HCT116 (cell line): ENCODE results near the gene MN1. TPM values are rescaled to one million over a fixed set of nuclear protein-coding genes. Genes with fewer than 3 reads are reported as not detected.

Experiments used
- ATAC-seq: fragments of 200-7000 bp; cut with Tn5 transposase; 2 replicates; pipeline ENCODE4 v1.9.1; 2020; ENCODE audit warnings: mild to moderate bottlenecking, moderate library complexity
- BruUV-seq: library from RNA; stranded (reverse); fragments of 400-500 nt; replicated peaks from 2 replicates; lab custom pipeline; 2021; lab: Mats Ljungman, UMichigan
- CTCF ChIA-PET: fragments of 300-600 bp; sonication (Branson Sonifier 250); formaldehyde crosslinking; loops from one replicate; lab custom pipeline; 2021; ENCODE audit warnings: antibody characterized with exemption; lab: Charles Lee
- POLR2A ChIA-PET: fragments of 300-600, 350-600 bp; sonication (Branson Sonifier 250); formaldehyde crosslinking; loops from one replicate; lab custom pipeline; 2021; ENCODE audit warnings: antibody characterized with exemption; lab: Charles Lee
- RAD21 ChIA-PET, 2 experiments: fragments of 300-600 bp; sonication (Branson Sonifier 250); formaldehyde crosslinking; loops; one replicate each; lab custom pipeline; 2023; ENCODE audit warnings: low total read pairs in 2 of 2; ENCODE audit not compliant: uncharacterized antibody in 2 of 2, unreplicated experiment in 2 of 2, low non-redundant PET in 1 of 2; lab: Charles Lee
- DNase-seq: peaks from one replicate; pipeline ENCODE4 v3.0.0-alpha.2; 2010; ENCODE audit warnings: low read depth, low spot score
- H2AFZ ChIP-seq: fragments of 200-600 bp; shearing (Covaris generic), sonication (generic); 2 replicates; pipeline ENCODE4 v1.6.1; 2017; ENCODE audit warnings: low read depth, mixed run types, mixed read lengths, antibody characterized with exemption, low read length; ENCODE audit not compliant: poor library complexity, severe bottlenecking
- H3K27ac ChIP-seq: 2 replicates; pipeline ENCODE4 v1.5.1; 2012; ENCODE audit warnings: low read depth, low read length
- H3K27me3 ChIP-seq: fragments of 200-600 bp; sonication (generic); 2 replicates; pipeline ENCODE4 v1.6.1; 2016; ENCODE audit warnings: mixed run types, low read length, mixed read lengths; ENCODE audit not compliant: insufficient read depth
- H3K36me3 ChIP-seq, 2 experiments: fragments of 200-500 bp in 1 of 2; fragments of 200-600 bp in 1 of 2; sonication (Bioruptor generic) in 1 of 2; sonication (generic) in 1 of 2; 2 replicates each; pipeline versions ENCODE4 v1.5.1 to v1.6.1; 2014 to 2016; ENCODE audit warnings: low read length in 2 of 2, inconsistent platforms in 1 of 2, mixed read lengths in 1 of 2, mixed run types in 1 of 2; ENCODE audit not compliant: insufficient read depth in 2 of 2, control insufficient read depth in 1 of 2
- H3K4me1 ChIP-seq, 2 experiments: fragments of 200-600 bp in 1 of 2; sonication (generic) in 1 of 2; 2 replicates each; pipeline versions ENCODE4 v1.5.1 to v1.6.1; 2012 to 2017; ENCODE audit warnings: low read length in 2 of 2, inconsistent platforms in 1 of 2, mild to moderate bottlenecking in 1 of 2, mixed read lengths in 1 of 2, mixed run types in 1 of 2, moderate library complexity in 1 of 2; ENCODE audit not compliant: insufficient read depth in 2 of 2, control insufficient read depth in 1 of 2
- H3K4me2 ChIP-seq: fragments of 200-600 bp; sonication (generic); 2 replicates; pipeline ENCODE4 v1.6.1; 2017; ENCODE audit warnings: mixed run types, low read length, mixed read lengths
- H3K4me3 ChIP-seq, 2 experiments: fragments of 200-600 bp in 1 of 2; sonication (generic) in 1 of 2; replicated peaks in 1 of 2; 2 replicates each; pipeline ENCODE4 v1.5.1; 2011 to 2016; ENCODE audit warnings: low read length in 2 of 2, control low read depth in 1 of 2, low read depth in 1 of 2, mild to moderate bottlenecking in 1 of 2, mixed read lengths in 1 of 2, mixed run types in 1 of 2
- H3K79me2 ChIP-seq: fragments of 200-600 bp; sonication (generic); 2 replicates; pipeline ENCODE4 v1.6.1; 2017; ENCODE audit warnings: mild to moderate bottlenecking, mixed run types, low read length, moderate library complexity, mixed read lengths; ENCODE audit not compliant: insufficient read depth
- H3K9ac ChIP-seq: fragments of 200-600 bp; sonication (generic); 2 replicates; pipeline ENCODE4 v1.6.1; 2016; ENCODE audit warnings: low read length, mixed read lengths
- H3K9me2 ChIP-seq: fragments of 200-600 bp; sonication (generic), shearing (Covaris generic); 2 replicates; pipeline ENCODE4 v1.6.1; 2017; ENCODE audit warnings: mixed run types, mild to moderate bottlenecking, moderate library complexity; ENCODE audit not compliant: insufficient read depth
- H3K9me3 ChIP-seq, 2 experiments: fragments of 200-500 bp in 1 of 2; fragments of 200-600 bp in 1 of 2; sonication (Bioruptor generic) in 1 of 2; sonication (generic) in 1 of 2; 2 replicates each; pipeline ENCODE4 v1.6.1; 2014 to 2017; ENCODE audit warnings: low read length in 2 of 2, mixed read lengths in 2 of 2, inconsistent platforms in 1 of 2, low read depth in 1 of 2, mild to moderate bottlenecking in 1 of 2, mixed run types in 1 of 2, moderate library complexity in 1 of 2; ENCODE audit not compliant: control insufficient read depth in 1 of 2, insufficient read depth in 1 of 2
- H4K20me1 ChIP-seq: fragments of 200-600 bp; sonication (generic), shearing (Covaris generic); 2 replicates; pipeline ENCODE4 v1.6.1; 2017; ENCODE audit warnings: mixed run types, mild to moderate bottlenecking, moderate library complexity; ENCODE audit not compliant: insufficient read depth
- EGR1 ChIP-seq: IDR thresholded peaks from 2 replicates; pipeline ENCODE4 v1.6.1; 2012; ENCODE audit warnings: low read depth
- ELF1 ChIP-seq: IDR thresholded peaks from 2 replicates; pipeline ENCODE4 v1.6.1; 2012; ENCODE audit warnings: low read depth, borderline replicate concordance
- EZH2phosphoT487 ChIP-seq: fragments of 200-600 bp; IDR thresholded peaks from 2 replicates; pipeline ENCODE4 v1.6.1; 2018; ENCODE audit warnings: antibody characterized with exemption, borderline replicate concordance
- FOSL1 ChIP-seq: IDR thresholded peaks from 2 replicates; pipeline ENCODE4 v1.6.1; 2012; ENCODE audit warnings: low read depth
- JUND ChIP-seq: IDR thresholded peaks from 2 replicates; pipeline ENCODE4 v1.6.1; 2012
- POLR2A ChIP-seq: IDR thresholded peaks from 2 replicates; pipeline ENCODE4 v1.7.0; 2011; ENCODE audit warnings: borderline replicate concordance; ENCODE audit not compliant: insufficient read depth, insufficient read length; ENCODE audit errors: extremely low read depth
- SIN3A ChIP-seq: IDR thresholded peaks from 2 replicates; pipeline ENCODE4 v1.6.1; 2012; ENCODE audit warnings: low read depth
- SRF ChIP-seq: IDR thresholded peaks from 2 replicates; pipeline ENCODE4 v1.6.1; 2012; ENCODE audit warnings: low read depth
- TCF7L2 ChIP-seq: IDR thresholded peaks from 2 replicates; pipeline ENCODE4 v1.7.0; 2011; ENCODE audit warnings: borderline replicate concordance, inconsistent platforms; ENCODE audit not compliant: insufficient read depth, insufficient read length; ENCODE audit errors: extremely low read depth
- YY1 ChIP-seq: IDR thresholded peaks from 2 replicates; pipeline ENCODE4 v1.6.1; 2011; ENCODE audit warnings: low read length, low read depth, moderate library complexity, mild to moderate bottlenecking; ENCODE audit not compliant: insufficient replicate concordance; ENCODE audit errors: extremely low read depth
- ZFX ChIP-seq: fragments of 450-650 bp; IDR thresholded peaks from 2 replicates; pipeline ENCODE4 v1.6.1; 2017
- intact Hi-C: fragments of 100-400 bp; cut with micrococcal nuclease; formaldehyde crosslinking; loops from 2 replicates; pipeline ENCODE4 v1.10.0; 2022
- total RNA-seq: library from RNA; stranded (reverse); gene quantifications from one replicate; pipeline ENCODE4 v1.2.1, GENCODE V29; 2021; ENCODE audit not compliant: unreplicated experiment
- TF ChIP-seq, protein P1 (sequence below): IDR thresholded peaks from 2 replicates; pipeline ENCODE4 v1.6.1; 2011; ENCODE audit warnings: mild to moderate bottlenecking, low read length, moderate library complexity; ENCODE audit not compliant: insufficient replicate concordance; ENCODE audit errors: extremely low read depth
- TF ChIP-seq, protein P2 (sequence below): IDR thresholded peaks from 2 replicates; pipeline ENCODE4 v1.6.1; 2012; ENCODE audit warnings: low read depth
- TF ChIP-seq, protein P3 (sequence below), 3 experiments: fragments of 200-600 bp in 1 of 3; sonication (generic) in 1 of 3; IDR thresholded peaks in 2 of 3; conservative IDR thresholded peaks in 1 of 3; 2 replicates each; pipeline ENCODE4 v1.5.1; 2012 to 2017; ENCODE audit warnings: low read depth in 2 of 3, low read length in 2 of 3, antibody characterized with exemption in 1 of 3, borderline replicate concordance in 1 of 3, control low read depth in 1 of 3, mild to moderate bottlenecking in 1 of 3, mixed read lengths in 1 of 3, mixed run types in 1 of 3, moderate library complexity in 1 of 3; ENCODE audit not compliant: insufficient read depth in 1 of 3

Gene MN1
- total RNA-seq, 1 experiment from 2014 or later: 2.9 TPM

DNA sequence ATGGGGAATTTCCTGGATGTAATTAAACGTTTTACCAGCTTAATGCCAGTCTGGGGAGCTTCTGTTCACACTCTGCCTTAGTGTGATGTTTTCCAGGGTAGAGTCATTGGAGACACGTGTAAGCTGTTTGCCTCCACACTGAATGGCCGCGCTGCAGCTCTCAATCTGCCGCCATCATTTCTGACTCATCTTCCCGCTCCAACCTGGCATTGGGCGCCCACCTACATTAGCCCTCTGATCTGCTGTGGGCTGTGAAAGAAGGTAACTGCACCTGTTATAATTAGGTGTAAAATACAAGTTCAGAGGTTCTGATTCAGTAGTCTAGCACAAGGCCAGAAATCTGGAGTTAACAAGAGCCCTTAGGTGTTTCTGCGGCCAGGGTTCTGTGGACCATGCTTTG, 54.6 kb downstream of the MN1 start:
- H3K4me1 ChIP-seq: no peaks in the 10 kb centered on the region; a peak in 1 of 4 replicates
- no TSS peak for BruUV-seq
- H3K4me2 ChIP-seq: no peak overlapping the region
- H3K36me3 ChIP-seq: no peaks in the 10 kb centered on the region; a peak in 1 of 4 replicates
- H3K27me3 ChIP-seq: peaks cover 5% of the 10 kb centered on the region; the same call in 1 of the 2 replicates
- H3K9me2 ChIP-seq: no peaks in the 10 kb centered on the region
- TF ChIP-seq TCF7L2: no peak
- TF ChIP-seq JUND: no peak
- TF ChIP-seq EGR1: no peak
- TF ChIP-seq ELF1: no peak
- no peak for TF ChIP-seq SIN3A
- TF ChIP-seq, protein P1, sequence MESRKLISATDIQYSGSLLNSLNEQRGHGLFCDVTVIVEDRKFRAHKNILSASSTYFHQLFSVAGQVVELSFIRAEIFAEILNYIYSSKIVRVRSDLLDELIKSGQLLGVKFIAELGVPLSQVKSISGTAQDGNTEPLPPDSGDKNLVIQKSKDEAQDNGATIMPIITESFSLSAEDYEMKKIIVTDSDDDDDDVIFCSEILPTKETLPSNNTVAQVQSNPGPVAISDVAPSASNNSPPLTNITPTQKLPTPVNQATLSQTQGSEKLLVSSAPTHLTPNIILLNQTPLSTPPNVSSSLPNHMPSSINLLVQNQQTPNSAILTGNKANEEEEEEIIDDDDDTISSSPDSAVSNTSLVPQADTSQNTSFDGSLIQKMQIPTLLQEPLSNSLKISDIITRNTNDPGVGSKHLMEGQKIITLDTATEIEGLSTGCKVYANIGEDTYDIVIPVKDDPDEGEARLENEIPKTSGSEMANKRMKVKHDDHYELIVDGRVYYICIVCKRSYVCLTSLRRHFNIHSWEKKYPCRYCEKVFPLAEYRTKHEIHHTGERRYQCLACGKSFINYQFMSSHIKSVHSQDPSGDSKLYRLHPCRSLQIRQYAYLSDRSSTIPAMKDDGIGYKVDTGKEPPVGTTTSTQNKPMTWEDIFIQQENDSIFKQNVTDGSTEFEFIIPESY: no peak
- no peak for TF ChIP-seq SRF
- no peak for TF ChIP-seq ZFX
- no peak for TF ChIP-seq POLR2A
- no peak for TF ChIP-seq FOSL1
- no peak for TF ChIP-seq YY1
- TF ChIP-seq, protein P2, sequence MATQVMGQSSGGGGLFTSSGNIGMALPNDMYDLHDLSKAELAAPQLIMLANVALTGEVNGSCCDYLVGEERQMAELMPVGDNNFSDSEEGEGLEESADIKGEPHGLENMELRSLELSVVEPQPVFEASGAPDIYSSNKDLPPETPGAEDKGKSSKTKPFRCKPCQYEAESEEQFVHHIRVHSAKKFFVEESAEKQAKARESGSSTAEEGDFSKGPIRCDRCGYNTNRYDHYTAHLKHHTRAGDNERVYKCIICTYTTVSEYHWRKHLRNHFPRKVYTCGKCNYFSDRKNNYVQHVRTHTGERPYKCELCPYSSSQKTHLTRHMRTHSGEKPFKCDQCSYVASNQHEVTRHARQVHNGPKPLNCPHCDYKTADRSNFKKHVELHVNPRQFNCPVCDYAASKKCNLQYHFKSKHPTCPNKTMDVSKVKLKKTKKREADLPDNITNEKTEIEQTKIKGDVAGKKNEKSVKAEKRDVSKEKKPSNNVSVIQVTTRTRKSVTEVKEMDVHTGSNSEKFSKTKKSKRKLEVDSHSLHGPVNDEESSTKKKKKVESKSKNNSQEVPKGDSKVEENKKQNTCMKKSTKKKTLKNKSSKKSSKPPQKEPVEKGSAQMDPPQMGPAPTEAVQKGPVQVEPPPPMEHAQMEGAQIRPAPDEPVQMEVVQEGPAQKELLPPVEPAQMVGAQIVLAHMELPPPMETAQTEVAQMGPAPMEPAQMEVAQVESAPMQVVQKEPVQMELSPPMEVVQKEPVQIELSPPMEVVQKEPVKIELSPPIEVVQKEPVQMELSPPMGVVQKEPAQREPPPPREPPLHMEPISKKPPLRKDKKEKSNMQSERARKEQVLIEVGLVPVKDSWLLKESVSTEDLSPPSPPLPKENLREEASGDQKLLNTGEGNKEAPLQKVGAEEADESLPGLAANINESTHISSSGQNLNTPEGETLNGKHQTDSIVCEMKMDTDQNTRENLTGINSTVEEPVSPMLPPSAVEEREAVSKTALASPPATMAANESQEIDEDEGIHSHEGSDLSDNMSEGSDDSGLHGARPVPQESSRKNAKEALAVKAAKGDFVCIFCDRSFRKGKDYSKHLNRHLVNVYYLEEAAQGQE: no peak
- no peak for TF ChIP-seq EZH2phosphoT487
- TF ChIP-seq, protein P3, sequence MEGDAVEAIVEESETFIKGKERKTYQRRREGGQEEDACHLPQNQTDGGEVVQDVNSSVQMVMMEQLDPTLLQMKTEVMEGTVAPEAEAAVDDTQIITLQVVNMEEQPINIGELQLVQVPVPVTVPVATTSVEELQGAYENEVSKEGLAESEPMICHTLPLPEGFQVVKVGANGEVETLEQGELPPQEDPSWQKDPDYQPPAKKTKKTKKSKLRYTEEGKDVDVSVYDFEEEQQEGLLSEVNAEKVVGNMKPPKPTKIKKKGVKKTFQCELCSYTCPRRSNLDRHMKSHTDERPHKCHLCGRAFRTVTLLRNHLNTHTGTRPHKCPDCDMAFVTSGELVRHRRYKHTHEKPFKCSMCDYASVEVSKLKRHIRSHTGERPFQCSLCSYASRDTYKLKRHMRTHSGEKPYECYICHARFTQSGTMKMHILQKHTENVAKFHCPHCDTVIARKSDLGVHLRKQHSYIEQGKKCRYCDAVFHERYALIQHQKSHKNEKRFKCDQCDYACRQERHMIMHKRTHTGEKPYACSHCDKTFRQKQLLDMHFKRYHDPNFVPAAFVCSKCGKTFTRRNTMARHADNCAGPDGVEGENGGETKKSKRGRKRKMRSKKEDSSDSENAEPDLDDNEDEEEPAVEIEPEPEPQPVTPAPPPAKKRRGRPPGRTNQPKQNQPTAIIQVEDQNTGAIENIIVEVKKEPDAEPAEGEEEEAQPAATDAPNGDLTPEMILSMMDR (IDR thresholded peaks at IDR 0.05 in 2 of 3, conservative IDR thresholded peaks at IDR 0.05 in 1 of 3; ENCODE audit: borderline replicate concordance in 1 of 3, insufficient read depth in 1 of 3, low read depth in 2 of 3, low read length in 2 of 3): no peak
- TF ChIP-seq, all 23 proteins: peak for 0
- RAD21 ChIA-PET: no interaction called here
- Histone ChIP-seq H3K9me3 (no peaks in the 10 kb centered on the region), H3K27ac (no peak overlapping the region), H4K20me1 (no peaks in the 10 kb centered on the region), H3K4me3 (no peak overlapping the region), H2AFZ (no peak overlapping the region), H3K79me2 (no peaks in the 10 kb centered on the region), H3K9ac (no peak overlapping the region)
- POLR2A ChIA-PET: interaction anchor here (0.6 kb wide), 1 partner anchor 76 kb away, joined by 3 read pairs; no protein-coding TSS in a partner anchor
- DNase-seq (no peak), ATAC-seq (no peak)
- intact Hi-C loops: no loop called here
- CTCF ChIA-PET: no interaction called here
